Measurements from ENCODE around the gene FLVCR2.

GRCh38 chr14:75535164-75535898 is 43.1 kb upstream of the FLVCR2 start:
- TF ChIP-seq ATF3 (CRISPR knock-in tag; conservative IDR thresholded peaks at IDR 0.05) (no peak), ZNF416 (CRISPR knock-in tag; IDR thresholded peaks at IDR 0.05) (no peak), CTCF (IDR thresholded peaks at IDR 0.05) (no peak), SP1 (CRISPR knock-in tag; conservative IDR thresholded peaks at IDR 0.05) (no peak), IRF1 (CRISPR knock-in tag; IDR thresholded peaks at IDR 0.05) (no peak), JUN (CRISPR knock-in tag; IDR thresholded peaks at IDR 0.05) (no peak), ETV6 (CRISPR knock-in tag; IDR thresholded peaks at IDR 0.05) (no peak), E2F4 (CRISPR knock-in tag; IDR thresholded peaks at IDR 0.05; ENCODE audit: borderline replicate concordance, low read depth) (no peak), CREB1 (CRISPR knock-in tag; IDR thresholded peaks at IDR 0.05) (no peak)
